Ammon's horn (tissue), 1 donor: ENCODE measurements around the gene ASMT.
"Not testable (repeated sequence)": the region's sequence is repeated elsewhere in the genome, so short reads cannot be mapped to it uniquely, and the experiment has no call there.

Experiments
- DNase-seq: peaks from one replicate; pipeline ENCODE4 v3.0.0-alpha.2; 2016; ENCODE audit warnings: low spot score

Gene ASMT

GRCh38 chrX:1597345-1598020 is 17.4 kb upstream of the ASMT start:
- DNase-seq, result no peak

- no peak for DNase-seq
Measured at GRCh38 chrX:1598021-1598875, 16.6 kb upstream of the ASMT start.

- no peak for DNase-seq
Measured at GRCh38 chrX:1598876-1599790, 15.7 kb upstream of the ASMT start.

GRCh38 chrX:1599791-1600405 is 15.0 kb upstream of the ASMT start:
- DNase-seq, result no peak

GRCh38 chrX:1600406-1601050 is 14.3 kb upstream of the ASMT start:
- DNase-seq, result no peak

- DNase-seq, result no peak
Measured at GRCh38 chrX:1601051-1601767, 13.7 kb upstream of the ASMT start.

- DNase-seq, result no peak
Measured at GRCh38 chrX:1601768-1602085, 13.1 kb upstream of the ASMT start.

DNA sequence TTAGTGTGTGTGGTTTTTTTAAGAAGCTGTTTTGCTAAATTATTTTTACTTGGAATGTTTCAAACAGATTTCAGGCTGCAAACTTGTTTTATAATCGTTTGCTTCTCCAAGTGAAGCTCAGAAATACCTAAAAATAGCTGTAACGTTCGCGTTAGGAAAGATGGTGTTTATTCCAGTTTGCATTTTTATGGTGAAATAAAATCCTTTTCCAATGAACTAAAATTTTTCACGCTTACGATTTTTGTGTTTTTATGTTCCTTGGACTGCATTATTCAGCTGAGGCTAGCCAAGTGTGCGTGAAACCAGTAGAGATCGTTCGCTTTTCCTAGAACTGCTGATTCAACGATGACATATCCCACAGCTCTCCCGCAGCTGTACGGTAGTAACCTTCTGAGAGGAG is 12.6 kb upstream of the ASMT start:
- no peak for DNase-seq

DNA sequence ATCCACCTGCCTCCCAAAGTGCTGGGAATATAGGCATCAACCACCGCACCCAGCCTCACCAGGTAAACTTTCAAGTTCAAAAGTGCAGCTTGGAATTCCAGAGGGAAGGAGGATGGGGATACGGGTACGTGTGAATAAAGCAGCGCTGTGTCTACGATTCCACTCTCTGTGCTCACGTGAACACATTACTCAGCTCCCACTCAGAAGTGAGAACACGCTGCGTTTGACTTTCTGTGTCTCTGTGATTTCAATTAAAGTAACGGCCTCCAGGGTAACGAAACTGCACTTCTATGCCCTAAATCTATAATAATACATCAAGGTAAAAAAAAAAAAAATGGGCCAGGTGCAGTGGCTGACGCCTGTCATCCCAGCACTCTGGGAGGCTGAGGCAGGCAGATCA is 8.4 kb upstream of the ASMT start:
- no peak for DNase-seq

DNA sequence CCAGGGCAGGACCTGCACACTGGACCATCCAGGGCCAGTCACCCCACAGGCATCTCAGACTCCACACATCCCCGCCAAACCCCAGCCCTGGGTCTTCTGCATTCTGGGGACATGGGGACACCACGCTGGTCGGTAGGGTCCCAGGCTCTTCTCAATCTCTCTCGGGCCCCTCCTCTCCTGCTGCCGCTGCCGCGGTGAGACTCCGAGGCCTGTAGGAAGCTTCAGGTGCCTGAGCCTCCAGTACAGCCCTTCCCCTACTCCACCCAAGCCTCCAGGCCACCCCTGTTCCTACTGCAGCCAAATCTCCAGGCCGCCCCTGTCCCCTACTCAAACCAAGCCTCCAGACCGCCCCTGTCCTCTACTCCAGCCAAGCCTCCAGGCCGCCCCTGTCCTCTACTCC is 5.5 kb upstream of the ASMT start:
- DNase-seq, result no peak

GRCh38 chrX:1609762-1610161 is 5.1 kb upstream of the ASMT start:
- DNase-seq, result no peak

- DNase-seq, result no peak
Measured at GRCh38 chrX:1610166-1610565, 4.7 kb upstream of the ASMT start.

GRCh38 chrX:1610736-1611135 is 4.1 kb upstream of the ASMT start:
- no peak for DNase-seq

DNA sequence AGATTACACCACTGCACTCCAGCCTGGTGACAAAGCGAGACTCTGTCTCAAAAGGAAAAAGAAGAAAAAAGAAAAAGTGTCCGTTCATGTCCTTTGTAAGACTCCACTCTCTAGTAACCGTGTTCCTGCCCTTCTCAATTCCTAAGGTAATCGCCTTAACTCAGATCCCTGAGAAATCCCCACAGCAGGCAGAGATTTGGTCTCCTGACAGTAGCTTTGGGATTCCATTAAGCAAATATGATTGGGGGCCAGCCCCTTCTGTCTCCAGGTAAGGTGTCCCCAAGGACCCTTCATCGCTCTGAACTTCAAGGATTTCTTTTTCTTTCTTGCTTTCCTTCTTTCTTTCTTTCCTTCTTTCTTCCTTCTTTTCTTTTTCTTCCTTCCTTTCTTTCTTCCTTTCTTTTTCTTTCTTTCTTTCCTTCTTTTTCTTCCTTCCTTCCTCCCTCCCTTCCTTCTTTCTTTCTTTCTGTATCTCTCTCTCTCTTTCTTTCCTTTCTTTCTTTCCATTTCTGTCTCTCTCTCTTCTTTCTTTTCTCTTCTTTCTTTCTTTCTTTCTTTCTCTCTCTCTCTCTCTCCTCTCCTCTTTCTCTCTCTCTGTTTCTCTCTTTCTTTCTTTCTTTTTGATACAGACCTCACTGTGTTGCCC is 2.1 kb upstream of the ASMT start:
- DNase-seq, result no peak

- no peak for DNase-seq
Measured at GRCh38 chrX:1618689-1619088, 3.8 kb downstream of the ASMT start.

DNA sequence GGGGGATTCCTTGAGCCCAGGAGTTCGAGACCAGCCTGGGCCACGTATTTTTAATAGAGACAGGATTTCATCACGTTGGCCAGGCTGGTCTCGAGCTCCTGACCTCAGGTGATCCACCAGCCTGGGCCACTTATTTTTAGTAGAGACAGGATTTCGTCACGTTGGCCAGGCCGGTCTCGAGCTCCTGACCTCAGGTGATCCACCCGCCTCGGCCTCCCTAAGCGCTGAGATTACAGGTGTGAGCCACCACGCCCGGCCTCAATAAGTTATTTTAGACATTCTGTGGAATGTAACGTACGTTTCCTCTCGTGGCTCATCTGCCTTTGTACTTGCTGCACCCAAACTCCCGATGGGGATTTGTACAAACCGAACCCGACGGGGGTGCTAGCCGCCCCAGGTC is 8.8 kb downstream of the ASMT start:
- no peak for DNase-seq

DNA sequence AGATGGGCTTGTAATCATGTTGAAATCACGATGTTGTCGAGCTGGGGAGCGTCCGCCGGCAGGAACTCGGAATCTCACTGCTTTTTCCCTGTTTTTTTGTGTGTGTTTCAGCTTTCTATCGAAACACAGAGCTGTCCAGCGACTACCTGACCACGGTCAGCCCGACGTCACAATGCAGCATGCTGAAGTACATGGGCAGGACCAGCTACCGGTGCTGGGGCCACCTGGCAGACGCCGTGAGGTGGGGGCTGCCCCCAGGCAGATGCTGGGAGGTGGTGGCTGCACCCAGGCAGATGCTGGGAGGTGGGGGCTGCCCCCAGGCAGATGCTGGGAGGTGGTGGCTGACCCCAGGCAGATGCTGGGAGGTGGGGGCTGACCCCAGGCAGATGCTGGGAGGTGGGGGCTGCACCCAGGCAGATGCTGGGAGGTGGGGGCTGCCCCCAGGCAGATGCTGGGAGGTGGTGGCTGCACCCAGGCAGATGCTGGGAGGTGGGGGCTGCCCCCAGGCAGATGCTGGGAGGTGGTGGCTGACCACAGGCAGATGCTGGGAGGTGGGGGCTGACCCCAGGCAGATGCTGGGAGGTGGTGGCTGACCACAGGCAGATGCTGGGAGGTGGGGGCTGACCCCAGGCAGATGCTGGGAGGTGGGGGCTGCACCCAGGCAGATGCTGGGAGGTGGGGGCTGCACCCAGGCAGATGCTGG is 9.4 kb downstream of the ASMT start:
- DNase-seq, result not testable (repeated sequence)

GRCh38 chrX:1624861-1625215 is 10.0 kb downstream of the ASMT start:
- not testable (repeated sequence) for DNase-seq

- no peak for DNase-seq
Measured at GRCh38 chrX:1629244-1629643, 14.4 kb downstream of the ASMT start.

GRCh38 chrX:1646009-1646408 is 31.1 kb downstream of the ASMT start:
- no peak for DNase-seq
